Stimulated activated naive B cell treated with anti-CD40 and anti-IgM and Interleukin-4, amounts not matched to agents 10 μg/mL and 1 μg/mL and 100 μg/mL, for 72 hours (primary cell): Measurements from ENCODE around the gene ING5.
A peak's percentile ranks its signal among the peaks of the same experiment; 100 is the strongest.

Experiments used
- ATAC-seq, 2 donors: fragments of 150-1000 bp; cut with Tn5 transposase; replicated peaks; 2 replicates each; pipeline ENCODE4 v1.10.0; 2021; ENCODE audit warnings: moderate library complexity in 1 of 2
- DNase-seq: peaks from one replicate; pipeline ENCODE4 v3.0.0; 2021
- H3K27ac Mint-ChIP-seq: one replicate; pipeline ENCODE4 v1.8.0; 2022; ENCODE audit warnings: mild to moderate bottlenecking, mixed read lengths
- H3K27me3 Mint-ChIP-seq, 2 donors: one replicate each; pipeline ENCODE4 v1.8.0; 2022; ENCODE audit warnings: mixed read lengths in 2 of 2
- H3K36me3 Mint-ChIP-seq, 2 donors: one replicate each; pipeline ENCODE4 v1.8.0; 2022; ENCODE audit warnings: mixed read lengths in 2 of 2, mild to moderate bottlenecking in 1 of 2
- H3K4me1 Mint-ChIP-seq, 2 donors: one replicate each; pipeline ENCODE4 v1.8.0; 2022; ENCODE audit warnings: mixed read lengths in 2 of 2, mild to moderate bottlenecking in 1 of 2
- H3K4me3 Mint-ChIP-seq, 2 donors: one replicate each; pipeline ENCODE4 v1.8.0; 2022; ENCODE audit warnings: mild to moderate bottlenecking in 2 of 2, mixed read lengths in 2 of 2, moderate library complexity in 1 of 2
- H3K9me3 Mint-ChIP-seq, 2 donors: one replicate each; pipeline ENCODE4 v1.8.0; 2022; ENCODE audit warnings: mixed read lengths in 2 of 2, mild to moderate bottlenecking in 1 of 2

The ING5 gene

GRCh38 chr2:241666627-241667400, 35.0 kb upstream of the ING5 start:
- Mint-ChIP-seq H3K27ac (no peak overlapping the region), H3K4me3 (no peak overlapping the region), H3K9me3 (no peaks in the 10 kb centered on the region), H3K27me3 (no peaks in the 10 kb centered on the region), H3K36me3 (peaks cover 32 to 48% of the 10 kb centered on the region in 2 donors), H3K4me1 (peaks cover 6 to 8% of the 10 kb centered on the region in 2 donors)
- ATAC-seq (no peak), DNase-seq (no peak)

- H3K27ac Mint-ChIP-seq = no peak overlapping the region
- H3K27me3 Mint-ChIP-seq = no peaks in the 10 kb centered on the region
- ATAC-seq (no peak), DNase-seq (no peak)
- no peak overlapping the region for H3K4me3 Mint-ChIP-seq
- no peaks in the 10 kb centered on the region for H3K9me3 Mint-ChIP-seq
- H3K4me1 Mint-ChIP-seq = peaks cover 11 to 16% of the 10 kb centered on the region in 2 donors
- peaks cover 38 to 58% of the 10 kb centered on the region in 2 donors for H3K36me3 Mint-ChIP-seq
Measured at GRCh38 chr2:241668354-241668753, 33.5 kb upstream of the ING5 start.

- Mint-ChIP-seq H3K9me3 (no peaks in the 10 kb centered on the region), H3K4me3 (no peak overlapping the region), H3K4me1 (peaks cover 12 to 16% of the 10 kb centered on the region in 2 donors), H3K27ac (no peak overlapping the region), H3K36me3 (peaks cover 38 to 61% of the 10 kb centered on the region in 2 donors), H3K27me3 (no peaks in the 10 kb centered on the region)
- no peak for DNase-seq
- ATAC-seq = no peak
Measured at GRCh38 chr2:241668839-241669238, 33.0 kb upstream of the ING5 start.

GRCh38 chr2:241670333-241671110, 31.3 kb upstream of the ING5 start:
- no peak overlapping the region for H3K4me3 Mint-ChIP-seq
- H3K27ac Mint-ChIP-seq = peak overlapping the region; percentile 28
- DNase-seq (no peak), ATAC-seq (no peak)
- H3K36me3 Mint-ChIP-seq = peaks cover 43 to 67% of the 10 kb centered on the region in 2 donors
- peaks cover 8 to 11% of the 10 kb centered on the region in 2 donors for H3K4me1 Mint-ChIP-seq
- H3K27me3 Mint-ChIP-seq = no peaks in the 10 kb centered on the region
- no peaks in the 10 kb centered on the region for H3K9me3 Mint-ChIP-seq

GRCh38 chr2:241671457-241672240, 30.2 kb upstream of the ING5 start:
- DNase-seq = no peak
- H3K27me3 Mint-ChIP-seq = no peaks in the 10 kb centered on the region
- peak overlapping the region; percentile 75 for H3K27ac Mint-ChIP-seq
- no peaks in the 10 kb centered on the region for H3K9me3 Mint-ChIP-seq
- H3K4me3 Mint-ChIP-seq = no peak overlapping the region
- H3K4me1 Mint-ChIP-seq = peaks cover 4 to 10% of the 10 kb centered on the region in 2 donors
- ATAC-seq = no peak
- peaks cover 44 to 71% of the 10 kb centered on the region in 2 donors for H3K36me3 Mint-ChIP-seq

- H3K27ac Mint-ChIP-seq = peak overlapping the region; percentile 75
- peaks cover 4 to 14% of the 10 kb centered on the region in 2 donors for H3K4me1 Mint-ChIP-seq
- no peaks in the 10 kb centered on the region for H3K27me3 Mint-ChIP-seq
- no peak overlapping the region for H3K4me3 Mint-ChIP-seq
- ATAC-seq (no peak), DNase-seq (no peak)
- peaks cover 48 to 73% of the 10 kb centered on the region in 2 donors for H3K36me3 Mint-ChIP-seq
- H3K9me3 Mint-ChIP-seq = no peaks in the 10 kb centered on the region
Measured at GRCh38 chr2:241672243-241673188, 29.3 kb upstream of the ING5 start.

GRCh38 chr2:241673189-241673663, 28.6 kb upstream of the ING5 start:
- Mint-ChIP-seq H3K27ac (peak overlapping the region; percentile 60), H3K36me3 (peaks cover 44 to 70% of the 10 kb centered on the region in 2 donors), H3K4me1 (peaks cover 4 to 14% of the 10 kb centered on the region in 2 donors), H3K27me3 (no peaks in the 10 kb centered on the region), H3K9me3 (no peaks in the 10 kb centered on the region), H3K4me3 (no peak overlapping the region)
- peak; percentile 22 to 43 for ATAC-seq
- no peak for DNase-seq

DNA sequence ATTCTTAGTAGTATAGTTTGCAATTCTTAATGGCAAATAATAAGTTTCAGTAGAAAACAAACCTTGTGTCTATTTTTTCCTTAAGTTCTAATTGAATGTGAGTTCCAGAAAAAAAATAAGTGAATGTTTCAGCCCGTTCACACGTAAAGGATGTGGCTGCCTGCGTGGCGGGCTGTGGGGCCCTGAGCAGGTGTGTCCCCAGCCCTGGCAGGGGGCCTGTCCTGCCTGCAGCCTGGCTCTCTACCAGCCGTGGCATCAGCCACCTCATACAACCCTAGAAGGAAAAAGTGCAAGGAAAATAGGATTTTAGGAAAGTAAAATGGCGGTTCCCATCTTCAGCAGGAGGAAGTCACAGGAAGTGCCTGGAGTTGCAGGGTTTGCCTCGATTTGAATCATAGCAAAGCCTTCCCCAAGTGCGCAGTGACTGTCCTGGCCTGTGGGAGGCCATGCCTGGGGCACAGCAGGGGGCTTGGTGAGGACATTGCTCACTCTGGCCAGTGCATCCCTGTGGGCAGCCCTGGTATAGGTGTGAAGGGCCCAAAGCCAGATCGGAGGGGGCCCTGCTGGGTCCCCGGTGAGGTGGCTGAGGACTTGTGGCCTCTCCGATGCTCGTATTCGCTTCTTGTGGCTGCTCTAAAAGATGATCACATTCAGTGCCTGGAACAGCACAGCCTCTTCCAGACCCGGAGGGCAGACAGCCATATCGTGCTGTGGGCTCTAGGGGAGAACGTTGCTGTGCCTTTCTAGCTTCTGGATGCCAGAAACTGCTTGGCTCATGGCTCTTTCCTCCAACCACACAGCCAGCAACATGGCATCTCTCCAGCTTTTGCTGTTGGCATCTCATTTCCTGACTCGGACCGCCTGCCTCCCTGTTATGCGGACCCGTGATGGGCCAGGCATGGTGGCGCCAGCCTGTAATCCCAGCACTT, 27.8 kb upstream of the ING5 start:
- no peak overlapping the region for H3K4me3 Mint-ChIP-seq
- H3K27ac Mint-ChIP-seq = no peak overlapping the region
- peaks cover 41 to 68% of the 10 kb centered on the region in 2 donors for H3K36me3 Mint-ChIP-seq
- peak in 1 of 2 donors; percentile 30 for ATAC-seq
- H3K9me3 Mint-ChIP-seq = no peaks in the 10 kb centered on the region
- H3K4me1 Mint-ChIP-seq = peaks cover 4 to 14% of the 10 kb centered on the region in 2 donors
- no peaks in the 10 kb centered on the region for H3K27me3 Mint-ChIP-seq
- no peak for DNase-seq

DNA sequence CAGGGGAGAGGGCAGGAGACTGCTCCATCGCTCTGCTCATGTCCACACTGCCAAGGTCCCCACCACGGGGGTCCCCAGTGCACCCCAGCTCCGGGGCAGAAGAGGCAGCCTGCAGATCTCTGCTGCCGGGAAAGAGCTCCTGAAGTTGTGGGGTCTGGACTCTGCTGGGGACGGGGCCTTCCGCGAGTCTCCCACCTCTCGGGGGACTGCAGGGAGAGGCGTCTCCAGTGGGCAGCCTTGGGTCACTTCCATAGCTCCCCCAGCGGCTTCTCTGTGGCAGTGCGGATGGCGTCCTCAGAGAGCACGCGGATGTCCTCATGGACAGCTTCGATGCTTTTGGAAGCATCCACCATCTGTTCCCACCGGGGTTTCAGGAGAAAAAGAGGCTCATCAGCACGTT, 26.0 kb upstream of the ING5 start:
- Mint-ChIP-seq H3K9me3 (no peaks in the 10 kb centered on the region), H3K4me1 (peaks cover 7 to 19% of the 10 kb centered on the region in 2 donors), H3K27ac (peak overlapping the region; percentile 25), H3K27me3 (no peaks in the 10 kb centered on the region), H3K36me3 (peaks cover 41 to 75% of the 10 kb centered on the region in 2 donors), H3K4me3 (no peak overlapping the region)
- ATAC-seq (no peak), DNase-seq (no peak)

DNA sequence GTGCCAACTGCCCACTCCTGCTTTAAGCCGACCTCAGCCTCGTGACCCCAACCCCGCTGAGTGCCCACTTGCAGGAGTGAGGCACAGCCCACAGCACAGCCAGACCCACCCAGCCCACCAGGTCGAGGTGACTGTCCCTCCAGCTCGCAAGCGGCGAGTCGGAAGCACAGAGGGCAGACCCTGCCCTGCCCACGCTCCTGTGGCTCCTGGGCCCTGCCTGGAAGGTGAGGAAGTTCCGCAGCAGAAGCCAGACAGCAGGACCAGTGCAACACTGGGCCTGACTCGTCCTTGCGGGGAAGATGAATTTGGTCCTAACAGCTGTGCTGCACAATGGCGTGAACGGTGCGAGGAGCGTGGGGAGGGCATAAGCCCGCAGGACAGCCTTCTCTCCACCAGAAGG, 25.2 kb upstream of the ING5 start:
- H3K27me3 Mint-ChIP-seq = no peaks in the 10 kb centered on the region
- DNase-seq (no peak), ATAC-seq (no peak)
- H3K9me3 Mint-ChIP-seq = no peaks in the 10 kb centered on the region
- H3K27ac Mint-ChIP-seq = peak overlapping the region; percentile 60
- H3K36me3 Mint-ChIP-seq = peaks cover 45 to 75% of the 10 kb centered on the region in 2 donors
- H3K4me1 Mint-ChIP-seq = peaks cover 7 to 22% of the 10 kb centered on the region in 2 donors
- H3K4me3 Mint-ChIP-seq = peak overlapping the region in 1 of 2 donors; percentile 17

GRCh38 chr2:241677392-241677791, 24.4 kb upstream of the ING5 start:
- no peak overlapping the region for H3K4me3 Mint-ChIP-seq
- peaks cover 44 to 75% of the 10 kb centered on the region in 2 donors for H3K36me3 Mint-ChIP-seq
- ATAC-seq (no peak), DNase-seq (no peak)
- no peaks in the 10 kb centered on the region for H3K27me3 Mint-ChIP-seq
- H3K4me1 Mint-ChIP-seq = peaks cover 8 to 27% of the 10 kb centered on the region in 2 donors
- no peaks in the 10 kb centered on the region for H3K9me3 Mint-ChIP-seq
- H3K27ac Mint-ChIP-seq = peak overlapping the region; percentile 31

- H3K27ac Mint-ChIP-seq = no peak overlapping the region
- no peaks in the 10 kb centered on the region for H3K9me3 Mint-ChIP-seq
- no peaks in the 10 kb centered on the region for H3K27me3 Mint-ChIP-seq
- ATAC-seq (no peak), DNase-seq (no peak)
- H3K4me1 Mint-ChIP-seq = peaks cover 6 to 18% of the 10 kb centered on the region in 2 donors
- no peak overlapping the region for H3K4me3 Mint-ChIP-seq
- peaks cover 41 to 72% of the 10 kb centered on the region in 2 donors for H3K36me3 Mint-ChIP-seq
Measured at GRCh38 chr2:241678307-241678706, 23.5 kb upstream of the ING5 start.
